Adrenal gland (tissue), 5 donors: ENCODE results near the gene MIGA2.

ENCODE experiments used
- CTCF ChIP-seq, 6 experiments: fragments of 450-650 bp in 4 of 6; fragments of 200-600 bp in 2 of 6; sonication (generic) in 1 of 6; IDR thresholded peaks; 1 replicate in 5 of 6; 2 replicates in 1 of 6; pipeline versions ENCODE4 v1.5.1 to v1.8.0; 2016 to 2021; ENCODE audit warnings: antibody characterized with exemption in 6 of 6, mild to moderate bottlenecking in 2 of 6, moderate library complexity in 1 of 6
- POLR2A ChIP-seq, 2 donors: fragments of 450-650 bp; IDR thresholded peaks; one replicate each; pipeline ENCODE4 v1.6.1; 2017; ENCODE audit warnings: antibody characterized with exemption in 2 of 2, mild to moderate bottlenecking in 2 of 2, moderate library complexity in 1 of 2
- donor health status: DM: no; HTN: no; CAD: no.

- TF ChIP-seq CTCF (IDR thresholded peaks at IDR 0.05) (no peak), POLR2A (IDR thresholded peaks at IDR 0.05) (no peak)
Measured at GRCh38 chr9:129076640-129077037, 40.2 kb downstream of the MIGA2 start.
